CD14-positive monocyte (primary cell): ENCODE measurements around the gene ID4. TPM values are rescaled to one million over a fixed set of nuclear protein-coding genes. Genes with fewer than 3 reads are reported as not detected.
A peak's percentile ranks its signal among the peaks of the same experiment; 100 is the strongest.

ENCODE experiments used
- DNase-seq, 3 donors: peaks; one replicate each; pipeline ENCODE4 v3.0.0-alpha.2; 2011 to 2022
- H2AFZ ChIP-seq: 2 replicates; pipeline ENCODE4 v1.6.0; 2012; ENCODE audit warnings: mild to moderate bottlenecking, low read depth, low read length, inconsistent platforms; ENCODE audit not compliant: insufficient read depth, poor library complexity, severe bottlenecking
- H3K27ac ChIP-seq, 2 donors: 1 replicate in 1 of 2; 2 replicates in 1 of 2; pipeline ENCODE4 v1.5.1; 2012 to 2013; ENCODE audit warnings: low read length in 2 of 2, control low read depth in 1 of 2, inconsistent platforms in 1 of 2, low read depth in 1 of 2, mild to moderate bottlenecking in 1 of 2
- H3K27me3 ChIP-seq, 2 donors: one replicate each; pipeline versions ENCODE4 v1.6.0 to v1.6.1; 2011 to 2013; ENCODE audit warnings: low read length in 2 of 2; ENCODE audit not compliant: control insufficient read depth in 2 of 2, insufficient read depth in 2 of 2
- H3K36me3 ChIP-seq, 2 donors: replicated peaks in 1 of 2; 1 replicate in 1 of 2; 2 replicates in 1 of 2; pipeline versions ENCODE4 v1.5.1 to v1.6.1; 2012 to 2013; ENCODE audit warnings: low read length in 2 of 2, control low read depth in 1 of 2, inconsistent platforms in 1 of 2, mild to moderate bottlenecking in 1 of 2; ENCODE audit not compliant: insufficient read depth in 2 of 2, control insufficient read depth in 1 of 2
- H3K4me1 ChIP-seq, 2 donors: 1 replicate in 1 of 2; 2 replicates in 1 of 2; pipeline versions ENCODE4 v1.5.1 to v1.6.1; 2012 to 2013; ENCODE audit warnings: low read length in 2 of 2, control low read depth in 1 of 2, inconsistent platforms in 1 of 2, mild to moderate bottlenecking in 1 of 2, moderate library complexity in 1 of 2; ENCODE audit not compliant: insufficient read depth in 2 of 2, control insufficient read depth in 1 of 2
- H3K4me2 ChIP-seq: replicated peaks from 2 replicates; pipeline ENCODE3; 2012; ENCODE audit warnings: low read length, moderate library complexity, mild to moderate bottlenecking; ENCODE audit not compliant: poor library complexity, severe bottlenecking; ENCODE audit errors: extremely low read depth
- H3K4me3 ChIP-seq, 3 experiments: fragments of 200-600 bp in 1 of 3; sonication (generic) in 1 of 3; replicated peaks in 1 of 3; 1 replicate in 2 of 3; 2 replicates in 1 of 3; pipeline ENCODE4 v1.5.1; 2011 to 2013; ENCODE audit warnings: low read length in 3 of 3, mild to moderate bottlenecking in 3 of 3, control low read depth in 2 of 3, low read depth in 2 of 3, inconsistent platforms in 1 of 3, moderate library complexity in 1 of 3
- H3K79me2 ChIP-seq: 2 replicates; pipeline ENCODE4 v1.6.0; 2012; ENCODE audit warnings: mild to moderate bottlenecking, control low read depth, inconsistent platforms, low read length, moderate library complexity; ENCODE audit not compliant: insufficient read depth
- H3K9ac ChIP-seq: 2 replicates; pipeline ENCODE4 v1.6.0; 2017; ENCODE audit warnings: low read length, mild to moderate bottlenecking; ENCODE audit not compliant: insufficient read depth, poor library complexity, severe bottlenecking
- H3K9me3 ChIP-seq, 2 donors: replicated peaks in 1 of 2; 1 replicate in 1 of 2; 2 replicates in 1 of 2; pipeline versions ENCODE4 v1.5.1 to v1.6.1; 2012 to 2013; ENCODE audit warnings: low read length in 2 of 2, control low read depth in 1 of 2; ENCODE audit not compliant: control insufficient read depth in 1 of 2, insufficient read depth in 1 of 2
- H4K20me1 ChIP-seq: 2 replicates; pipeline ENCODE4 v1.6.0; 2012; ENCODE audit warnings: mild to moderate bottlenecking, low read length, control low read depth, moderate library complexity; ENCODE audit not compliant: insufficient read depth
- H3K27ac Mint-ChIP-seq, 7 donors: one replicate each; pipeline ENCODE4 v1.8.0; 2020; ENCODE audit warnings: mild to moderate bottlenecking in 7 of 7, mixed read lengths in 7 of 7, moderate library complexity in 6 of 7, inconsistent platforms in 2 of 7
- H3K27me3 Mint-ChIP-seq, 3 donors: one replicate each; pipeline ENCODE4 v1.8.0; 2021 to 2022; ENCODE audit warnings: low read depth in 3 of 3, mild to moderate bottlenecking in 3 of 3, mixed read lengths in 3 of 3, moderate library complexity in 3 of 3, inconsistent platforms in 1 of 3
- H3K36me3 Mint-ChIP-seq, 2 donors: one replicate each; pipeline ENCODE4 v1.8.0; 2020; ENCODE audit warnings: mixed read lengths in 2 of 2, inconsistent platforms in 1 of 2, mild to moderate bottlenecking in 1 of 2
- H3K4me1 Mint-ChIP-seq: one replicate; pipeline ENCODE4 v1.8.0; 2020; ENCODE audit warnings: mild to moderate bottlenecking, mixed read lengths
- H3K4me3 Mint-ChIP-seq, 2 donors: one replicate each; pipeline ENCODE4 v1.8.0; 2020; ENCODE audit warnings: mild to moderate bottlenecking in 2 of 2, mixed read lengths in 2 of 2, moderate library complexity in 1 of 2
- H3K9me3 Mint-ChIP-seq, 7 donors: one replicate each; pipeline ENCODE4 v1.8.0; 2020 to 2022; ENCODE audit warnings: mixed read lengths in 7 of 7, mild to moderate bottlenecking in 6 of 7, moderate library complexity in 6 of 7, inconsistent platforms in 2 of 7
- CTCF ChIP-seq: fragments of 200-600 bp; IDR thresholded peaks from one replicate; pipeline ENCODE4 v1.8.0; 2022; ENCODE audit warnings: antibody characterized with exemption, mild to moderate bottlenecking
- WGBS: methylation state at CpG from one replicate; pipeline ENCODE4 v1.1.5; 2013; ENCODE audit warnings: missing lambda C conversion rate; ENCODE audit not compliant: insufficient coverage; 5-methylcytosine and 5-hydroxymethylcytosine counted together
- intact Hi-C, 2 donors: fragments of 100-400 bp; cut with micrococcal nuclease; formaldehyde crosslinking; loops; one replicate each; pipeline versions ENCODE4 v1.15.0 to v1.15.1; 2023
- polyA plus RNA-seq, 3 donors: library from polyadenylated mRNA; depleted of rRNA in 1 of 3; unstranded in 2 of 3; stranded (reverse) in 1 of 3; fragments of 300-500 nt in 2 of 3; fragments of >200 nt in 1 of 3; fragmentation: Illumina TruSeq in 2 of 3; gene quantifications; 1 replicate in 2 of 3; 2 replicates in 1 of 3; pipeline ENCODE4 v1.2.3, GENCODE V29; 2012 to 2021

ID4 gene
- polyA plus RNA-seq, 3 donors = not detected

GRCh38 chr6:19839788-19840187 is 2.6 kb downstream of the ID4 start:
- H3K4me1 Mint-ChIP-seq = peaks cover 3% of the 10 kb centered on the region
- Histone ChIP-seq H3K4me2 (no peak overlapping the region), H3K79me2 (no peaks in the 10 kb centered on the region), H3K9ac (no peak overlapping the region), H3K27ac (no peak overlapping the region), H3K4me3 (no peak overlapping the region), H3K4me1 (no peaks in the 10 kb centered on the region), H4K20me1 (no peaks in the 10 kb centered on the region), H2AFZ (no peak overlapping the region), H3K9me3 (peaks cover 0 to 26% of the 10 kb centered on the region in 2 donors), H3K36me3 (no peaks in the 10 kb centered on the region), H3K27me3 (peaks cover 75 to 81% of the 10 kb centered on the region in 2 donors)
- H3K4me3 Mint-ChIP-seq = peak overlapping the region in 1 of 2 donors; percentile 28
- no CpG with 5 or more reads among the region's 1 CpG for WGBS
- H3K36me3 Mint-ChIP-seq = peaks cover 0 to 2% of the 10 kb centered on the region in 2 donors
- H3K9me3 Mint-ChIP-seq = peaks cover 0 to 17% (median 8%) of the 10 kb centered on the region in 7 donors
- H3K27me3 Mint-ChIP-seq = peaks cover 55 to 77% (median 65%) of the 10 kb centered on the region in 3 donors
- intact Hi-C loops = no loop called here
- H3K27ac Mint-ChIP-seq = no peak overlapping the region
- no peak for DNase-seq
- no peak for TF ChIP-seq CTCF

- Histone ChIP-seq H3K9me3 (peaks cover 0 to 17% of the 10 kb centered on the region in 2 donors), H4K20me1 (no peaks in the 10 kb centered on the region), H3K4me2 (no peak overlapping the region), H3K79me2 (no peaks in the 10 kb centered on the region), H2AFZ (no peak overlapping the region), H3K4me3 (no peak overlapping the region), H3K27ac (no peak overlapping the region), H3K4me1 (no peaks in the 10 kb centered on the region), H3K27me3 (peaks cover 61 to 67% of the 10 kb centered on the region in 2 donors), H3K9ac (no peak overlapping the region), H3K36me3 (no peaks in the 10 kb centered on the region)
- intact Hi-C loops = no loop called here
- no peak for TF ChIP-seq CTCF
- H3K27me3 Mint-ChIP-seq = peaks cover 42 to 69% (median 54%) of the 10 kb centered on the region in 3 donors
- no peak overlapping the region for H3K4me3 Mint-ChIP-seq
- DNase-seq = no peak
- WGBS = no CpG with 5 or more reads among the region's 3 CpGs
- no peak overlapping the region for H3K27ac Mint-ChIP-seq
- peaks cover 0 to 15% (median 8%) of the 10 kb centered on the region in 7 donors for H3K9me3 Mint-ChIP-seq
- peaks cover 0 to 2% of the 10 kb centered on the region in 2 donors for H3K36me3 Mint-ChIP-seq
- H3K4me1 Mint-ChIP-seq = peaks cover 3% of the 10 kb centered on the region
Measured at GRCh38 chr6:19841181-19841580, 4.0 kb downstream of the ID4 start.
